ENCODE measurements around the gene USP9X.
"Not testable (repeated sequence)": the region's sequence is repeated elsewhere in the genome, so short reads cannot be mapped to it uniquely, and the experiment has no call there.

The USP9X gene

GRCh38 chrX:41276661-41277506 is 191.6 kb downstream of the USP9X start:
- Mint-ChIP-seq H3K4me3 (peak overlapping the region; percentile 82 to 89 (median 87)), H3K4me1 (no peaks in the 10 kb centered on the region), H3K9me3 (peaks cover 4% of the 10 kb centered on the region), H3K36me3 (ENCODE audit: low read depth) (no peaks in the 10 kb centered on the region), H3K27ac (peak overlapping the region; percentile 38 to 97 (median 92)), H3K27me3 (ENCODE audit: low read depth) (no peaks in the 10 kb centered on the region)
- no peak for TF ChIP-seq CTCF (IDR thresholded peaks at IDR 0.05; ENCODE audit: unreplicated experiment in 3 of 3)

- H3K36me3 Mint-ChIP-seq (ENCODE audit: low read depth); H3K4me3 Mint-ChIP-seq; H3K4me1 Mint-ChIP-seq; H3K27me3 Mint-ChIP-seq (ENCODE audit: low read depth); H3K27ac Mint-ChIP-seq: not testable (repeated sequence)
- peaks cover 14% of the 10 kb centered on the region for H3K9me3 Mint-ChIP-seq
Observed at GRCh38 chrX:41282307-41282706, 197.1 kb downstream of the USP9X start.

GRCh38 chrX:41285928-41286327 is 200.7 kb downstream of the USP9X start:
- not testable (repeated sequence) for H3K27ac Mint-ChIP-seq; H3K36me3 Mint-ChIP-seq (ENCODE audit: low read depth); H3K27me3 Mint-ChIP-seq (ENCODE audit: low read depth); H3K4me1 Mint-ChIP-seq; H3K4me3 Mint-ChIP-seq
- H3K9me3 Mint-ChIP-seq: peaks cover 17% of the 10 kb centered on the region
